ENCODE data around the gene CRK.
A peak's percentile ranks its signal among the peaks of the same experiment; 100 is the strongest.

Gene CRK

GRCh38 chr17:1485423-1486376 is 29.7 kb upstream of the CRK start:
- no peak for DNase-seq

- DNase-seq, result peak; percentile 41
Observed at GRCh38 chr17:1484676-1485422, 28.8 kb upstream of the CRK start.

- DNase-seq, result no peak
Observed at GRCh38 chr17:1484060-1484535, 28.1 kb upstream of the CRK start.

- no peak for DNase-seq
Observed at GRCh38 chr17:1482680-1483079, 26.6 kb upstream of the CRK start.

- no peak for DNase-seq
Observed at GRCh38 chr17:1481736-1482135, 25.7 kb upstream of the CRK start.

GRCh38 chr17:1480747-1481465 is 24.9 kb upstream of the CRK start:
- DNase-seq, result no peak

- DNase-seq, result no peak
Observed at GRCh38 chr17:1478418-1478817, 22.4 kb upstream of the CRK start.

- DNase-seq, result no peak
Observed at GRCh38 chr17:1475321-1475854, 19.4 kb upstream of the CRK start.

- DNase-seq, result no peak
Observed at GRCh38 chr17:1474402-1475189, 18.6 kb upstream of the CRK start.

- DNase-seq, result no peak
Observed at GRCh38 chr17:1473841-1474240, 17.8 kb upstream of the CRK start.

- no peak for DNase-seq
Observed at GRCh38 chr17:1473170-1473569, 17.1 kb upstream of the CRK start.

- no peak for DNase-seq
Observed at GRCh38 chr17:1471911-1472821, 16.1 kb upstream of the CRK start.

- DNase-seq, result no peak
Observed at GRCh38 chr17:1471490-1471889, 15.5 kb upstream of the CRK start.

GRCh38 chr17:1470755-1471462 is 14.9 kb upstream of the CRK start:
- DNase-seq, result no peak

GRCh38 chr17:1470071-1470754 is 14.2 kb upstream of the CRK start:
- no peak for DNase-seq

- no peak for DNase-seq
Observed at GRCh38 chr17:1469231-1469852, 13.3 kb upstream of the CRK start.

- no peak for DNase-seq
Observed at GRCh38 chr17:1467898-1468492, 12.0 kb upstream of the CRK start.

- DNase-seq, result no peak
Observed at GRCh38 chr17:1467258-1467657, 11.2 kb upstream of the CRK start.

GRCh38 chr17:1464186-1464585 is 8.2 kb upstream of the CRK start:
- DNase-seq, result no peak

Data from SHP77 treated with DMSO at 0.1 percent for 48 hours (cell line).